GM12872 (cell line): Measurements from ENCODE around the gene CD24.

Experiments
- TF ChIP-seq, protein P1 (sequence below): IDR thresholded peaks from 3 replicates; pipeline ENCODE4 v1.5.1; 2011; ENCODE audit warnings: low read depth, mild to moderate bottlenecking, low read length, moderate library complexity; ENCODE audit not compliant: insufficient read depth

The CD24 gene

DNA sequence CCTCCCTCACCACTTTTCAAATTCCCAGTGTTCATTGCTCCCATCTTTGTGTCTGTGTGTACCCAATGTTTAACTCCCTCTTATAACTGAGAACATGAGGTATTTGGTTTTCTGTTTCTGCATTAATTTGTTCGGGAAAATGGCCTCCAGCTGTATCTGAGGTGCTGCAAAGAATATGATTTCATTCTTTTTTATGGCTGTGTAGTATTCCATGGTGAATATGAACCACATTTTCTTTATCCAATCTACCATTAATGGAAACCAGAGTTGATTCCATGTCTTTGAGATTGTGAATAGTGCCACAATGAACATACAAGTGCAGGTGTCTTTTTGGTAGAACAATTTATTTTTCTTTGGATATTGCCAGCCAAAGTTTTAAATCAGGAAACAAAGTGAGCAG lies 10.4 kb downstream of the CD24 start:
- TF ChIP-seq, protein P1, sequence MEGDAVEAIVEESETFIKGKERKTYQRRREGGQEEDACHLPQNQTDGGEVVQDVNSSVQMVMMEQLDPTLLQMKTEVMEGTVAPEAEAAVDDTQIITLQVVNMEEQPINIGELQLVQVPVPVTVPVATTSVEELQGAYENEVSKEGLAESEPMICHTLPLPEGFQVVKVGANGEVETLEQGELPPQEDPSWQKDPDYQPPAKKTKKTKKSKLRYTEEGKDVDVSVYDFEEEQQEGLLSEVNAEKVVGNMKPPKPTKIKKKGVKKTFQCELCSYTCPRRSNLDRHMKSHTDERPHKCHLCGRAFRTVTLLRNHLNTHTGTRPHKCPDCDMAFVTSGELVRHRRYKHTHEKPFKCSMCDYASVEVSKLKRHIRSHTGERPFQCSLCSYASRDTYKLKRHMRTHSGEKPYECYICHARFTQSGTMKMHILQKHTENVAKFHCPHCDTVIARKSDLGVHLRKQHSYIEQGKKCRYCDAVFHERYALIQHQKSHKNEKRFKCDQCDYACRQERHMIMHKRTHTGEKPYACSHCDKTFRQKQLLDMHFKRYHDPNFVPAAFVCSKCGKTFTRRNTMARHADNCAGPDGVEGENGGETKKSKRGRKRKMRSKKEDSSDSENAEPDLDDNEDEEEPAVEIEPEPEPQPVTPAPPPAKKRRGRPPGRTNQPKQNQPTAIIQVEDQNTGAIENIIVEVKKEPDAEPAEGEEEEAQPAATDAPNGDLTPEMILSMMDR = no peak

DNA sequence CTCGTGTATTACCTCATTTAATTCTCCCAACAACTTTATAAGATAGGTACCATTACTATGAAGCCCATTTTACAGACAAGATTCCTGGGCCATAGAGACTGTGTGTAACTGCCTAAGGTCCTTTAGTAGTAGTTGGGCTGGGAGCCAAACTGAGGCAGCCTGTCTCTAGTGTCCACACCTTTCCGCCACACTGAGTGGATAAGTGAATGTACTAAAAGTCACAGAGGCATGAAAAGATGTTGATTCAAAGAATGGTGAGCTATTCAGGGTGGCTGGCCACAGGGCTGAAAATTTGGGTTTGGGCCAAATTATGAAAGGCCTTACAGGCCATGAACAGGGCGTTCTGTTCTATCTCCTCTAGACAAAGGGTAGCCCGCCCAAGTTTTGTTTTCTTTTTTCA lies 11.0 kb downstream of the CD24 start:
- TF ChIP-seq, protein P1 = no peak

DNA sequence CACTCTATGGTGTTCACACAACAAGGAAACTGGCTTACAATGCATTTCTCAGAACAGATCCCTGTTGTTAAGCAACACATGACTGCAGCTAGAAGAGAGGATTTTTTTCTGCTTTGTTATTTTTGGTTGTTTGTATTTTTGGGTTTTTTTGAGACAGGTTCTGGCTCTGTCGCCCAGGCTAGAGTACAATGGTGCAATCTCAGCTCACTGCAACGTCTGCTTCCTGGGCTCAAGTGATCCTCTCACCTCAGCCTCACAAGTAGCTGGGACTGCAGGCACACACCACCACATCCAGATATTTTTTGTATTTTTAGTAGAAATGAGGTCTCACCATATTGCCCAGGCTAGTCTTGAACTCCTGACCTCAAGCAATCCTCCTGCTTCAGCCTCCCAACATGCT lies 12.7 kb downstream of the CD24 start:
- TF ChIP-seq, protein P1 = no peak

DNA sequence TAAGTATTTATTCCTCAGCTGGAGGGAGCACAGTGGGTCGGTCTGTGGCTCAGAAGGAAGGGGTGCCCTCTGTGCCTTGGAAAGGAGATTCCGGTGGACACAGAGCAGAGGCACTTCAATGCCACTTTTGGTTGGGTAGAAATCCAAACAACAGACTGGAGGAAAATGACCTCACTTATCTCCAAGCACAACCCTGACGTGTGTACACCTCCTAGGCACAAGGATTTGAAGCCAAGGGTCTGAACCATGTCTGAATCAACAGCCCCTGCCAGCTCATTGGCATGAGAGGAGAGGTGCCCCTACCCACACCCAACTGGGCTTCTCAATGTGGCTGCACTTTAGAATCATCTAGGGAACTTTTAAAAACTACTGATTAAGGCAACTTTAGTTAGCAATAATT lies 13.4 kb downstream of the CD24 start:
- TF ChIP-seq, protein P1 = no peak

DNA sequence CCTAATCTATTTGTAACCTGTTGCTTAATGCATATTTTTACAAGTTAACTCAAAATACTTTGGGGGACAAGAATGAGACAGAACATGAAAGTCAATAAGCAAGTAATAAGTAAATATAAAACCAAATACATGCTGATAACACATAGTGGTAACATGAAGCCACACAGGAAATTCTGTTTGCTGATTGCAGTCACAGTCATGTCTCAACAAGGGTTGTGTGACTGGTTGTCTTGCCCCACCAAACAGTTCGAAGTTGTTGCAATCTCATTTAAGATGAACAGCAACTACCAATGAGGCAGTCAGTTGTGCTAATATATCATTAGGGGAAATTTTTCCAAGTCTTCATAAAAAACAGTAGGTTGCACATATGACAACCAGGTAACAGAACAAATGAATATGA lies 14.5 kb downstream of the CD24 start:
- TF ChIP-seq, protein P1 = no peak

DNA sequence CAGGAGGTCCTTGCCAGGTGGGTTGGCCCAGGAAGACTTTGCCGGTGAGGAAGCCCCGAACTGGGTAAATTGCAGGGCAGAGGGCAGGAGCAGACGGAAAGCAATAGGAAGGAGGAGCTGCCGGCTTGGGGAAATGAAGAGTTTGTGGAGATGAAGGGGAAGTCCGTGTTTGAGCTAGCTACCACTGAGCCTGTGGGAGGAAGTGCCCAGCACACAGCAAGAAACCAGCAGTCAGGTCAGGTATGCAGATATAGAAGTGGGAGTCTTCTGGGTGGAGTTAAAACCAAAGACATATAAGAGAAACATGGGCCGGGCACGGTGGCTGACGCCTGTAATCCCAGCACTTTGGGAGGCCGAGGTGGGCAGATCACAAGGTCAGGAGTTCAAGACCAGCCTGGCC lies 34.7 kb downstream of the CD24 start:
- TF ChIP-seq, protein P1 = no peak

DNA sequence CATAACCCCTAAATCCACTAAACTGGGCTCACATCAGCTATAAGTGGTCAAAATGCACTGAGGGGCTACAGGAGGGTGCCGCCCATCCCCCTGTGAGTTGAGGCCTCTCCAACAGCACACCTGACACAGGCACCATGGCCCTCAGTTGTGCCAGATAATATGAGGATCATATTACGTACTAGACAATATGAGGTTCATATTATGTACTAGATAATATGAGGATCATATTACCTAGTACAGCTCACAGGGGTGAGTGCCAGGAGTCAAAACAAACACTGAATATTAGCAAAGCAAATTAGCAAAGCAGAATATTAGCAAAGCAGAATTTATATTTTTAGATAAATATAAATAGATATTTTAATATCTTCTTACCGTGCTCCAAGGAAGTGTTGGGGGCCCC lies 35.3 kb downstream of the CD24 start:
- TF ChIP-seq, protein P1 = no peak
